ENCODE results near the gene NFIB.

NFIB gene

DNA sequence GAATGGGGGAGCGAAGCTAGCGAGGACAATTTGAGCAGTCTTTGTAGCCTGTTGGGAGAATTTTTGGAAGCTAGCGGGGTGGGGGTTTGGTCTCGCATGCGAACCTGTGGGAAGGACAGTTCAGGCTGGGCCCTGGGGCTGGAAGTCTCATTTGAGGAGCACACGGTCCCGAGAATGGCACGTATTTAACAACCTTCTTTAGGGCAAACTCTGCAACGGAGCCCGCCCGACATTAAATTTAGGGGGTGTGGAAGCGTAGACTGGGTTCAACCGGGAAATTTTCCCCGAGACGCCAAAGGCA, 35.2 kb upstream of the NFIB start:
- Histone ChIP-seq H3K36me3 (ENCODE audit: insufficient read depth, low read length) (no peaks in the 10 kb centered on the region), H2AFZ (ENCODE audit: low read length) (no peak overlapping the region), H3K9me3 (ENCODE audit: insufficient read depth, low read depth, low read length) (no peaks in the 10 kb centered on the region), H3F3A (ENCODE audit: low read depth) (no peaks in the 10 kb centered on the region), H4K20me1 (ENCODE audit: insufficient read depth, low read length, poor library complexity, severe bottlenecking) (no peaks in the 10 kb centered on the region), H3K4me3 (ENCODE audit: low read length, poor library complexity, severe bottlenecking) (no peak overlapping the region), H3K79me2 (ENCODE audit: insufficient read depth, low read length) (no peaks in the 10 kb centered on the region), H3K27me3 (ENCODE audit: insufficient read depth, low read length, poor library complexity, severe bottlenecking) (peaks cover 6% of the 10 kb centered on the region), H3K4me2 (ENCODE audit: low read depth, low read length, poor library complexity, severe bottlenecking) (no peak overlapping the region), H3K9me2 (replicated peaks; ENCODE audit: low read depth, low read length) (no peaks in the 10 kb centered on the region), H3K4me1 (ENCODE audit: insufficient read depth, low read length, poor library complexity, severe bottlenecking) (no peaks in the 10 kb centered on the region), H3K9ac (ENCODE audit: low read depth, low read length, poor library complexity, severe bottlenecking) (no peak overlapping the region)
- TF ChIP-seq, protein P1, sequence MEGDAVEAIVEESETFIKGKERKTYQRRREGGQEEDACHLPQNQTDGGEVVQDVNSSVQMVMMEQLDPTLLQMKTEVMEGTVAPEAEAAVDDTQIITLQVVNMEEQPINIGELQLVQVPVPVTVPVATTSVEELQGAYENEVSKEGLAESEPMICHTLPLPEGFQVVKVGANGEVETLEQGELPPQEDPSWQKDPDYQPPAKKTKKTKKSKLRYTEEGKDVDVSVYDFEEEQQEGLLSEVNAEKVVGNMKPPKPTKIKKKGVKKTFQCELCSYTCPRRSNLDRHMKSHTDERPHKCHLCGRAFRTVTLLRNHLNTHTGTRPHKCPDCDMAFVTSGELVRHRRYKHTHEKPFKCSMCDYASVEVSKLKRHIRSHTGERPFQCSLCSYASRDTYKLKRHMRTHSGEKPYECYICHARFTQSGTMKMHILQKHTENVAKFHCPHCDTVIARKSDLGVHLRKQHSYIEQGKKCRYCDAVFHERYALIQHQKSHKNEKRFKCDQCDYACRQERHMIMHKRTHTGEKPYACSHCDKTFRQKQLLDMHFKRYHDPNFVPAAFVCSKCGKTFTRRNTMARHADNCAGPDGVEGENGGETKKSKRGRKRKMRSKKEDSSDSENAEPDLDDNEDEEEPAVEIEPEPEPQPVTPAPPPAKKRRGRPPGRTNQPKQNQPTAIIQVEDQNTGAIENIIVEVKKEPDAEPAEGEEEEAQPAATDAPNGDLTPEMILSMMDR (conservative IDR thresholded peaks at IDR 0.05; ENCODE audit: low read length), result no peak
- no peak for TF ChIP-seq EZH2phosphoT487 (IDR thresholded peaks at IDR 0.05; ENCODE audit: borderline replicate concordance)

DNA sequence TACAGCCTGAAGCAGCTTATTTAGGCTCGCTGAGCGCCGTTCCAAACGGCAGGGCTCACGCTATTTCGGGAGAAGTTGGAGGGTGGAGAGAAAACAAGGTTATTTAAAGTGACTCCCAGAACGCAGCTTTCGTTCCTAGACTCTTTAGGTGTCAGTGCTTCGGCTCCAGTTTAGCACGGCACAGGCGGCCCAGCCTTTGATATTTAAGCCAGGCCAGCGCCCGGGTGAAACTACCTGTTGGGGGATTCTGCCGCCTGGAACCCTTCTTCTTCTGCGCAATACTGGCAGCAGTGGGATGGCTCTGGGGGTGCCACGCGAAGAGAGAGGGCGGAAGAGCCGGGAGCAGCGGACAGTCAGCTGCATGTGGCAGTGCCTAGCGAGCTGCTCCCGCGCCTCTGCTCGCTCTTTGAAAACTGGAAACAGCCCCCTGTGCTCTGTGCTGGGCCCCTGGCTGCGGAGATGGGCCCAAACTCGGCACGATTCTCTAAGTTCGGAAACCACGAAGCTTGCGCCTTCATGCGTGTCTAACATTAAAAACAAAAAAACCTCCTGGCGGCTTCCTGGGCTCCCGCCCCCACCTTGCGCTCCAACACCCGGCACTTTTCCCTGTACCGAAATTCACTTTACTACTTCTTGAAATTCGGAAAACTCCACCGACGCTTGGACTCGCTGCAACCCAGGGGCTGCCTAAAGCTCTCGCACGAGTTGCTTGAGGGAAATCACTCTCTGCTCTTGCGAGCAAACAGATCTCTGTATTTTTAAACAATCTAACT, 34.6 kb upstream of the NFIB start:
- Histone ChIP-seq H4K20me1 (ENCODE audit: insufficient read depth, low read length, poor library complexity, severe bottlenecking) (no peaks in the 10 kb centered on the region), H3K36me3 (ENCODE audit: insufficient read depth, low read length) (no peaks in the 10 kb centered on the region), H3K9me2 (replicated peaks; ENCODE audit: low read depth, low read length) (no peaks in the 10 kb centered on the region), H3K9ac (ENCODE audit: low read depth, low read length, poor library complexity, severe bottlenecking) (no peak overlapping the region), H3K9me3 (ENCODE audit: insufficient read depth, low read depth, low read length) (no peaks in the 10 kb centered on the region), H3F3A (ENCODE audit: low read depth) (no peaks in the 10 kb centered on the region), H3K79me2 (ENCODE audit: insufficient read depth, low read length) (no peaks in the 10 kb centered on the region), H3K4me1 (ENCODE audit: insufficient read depth, low read length, poor library complexity, severe bottlenecking) (no peaks in the 10 kb centered on the region), H3K4me2 (ENCODE audit: low read depth, low read length, poor library complexity, severe bottlenecking) (no peak overlapping the region), H3K27me3 (ENCODE audit: insufficient read depth, low read length, poor library complexity, severe bottlenecking) (peaks cover 11% of the 10 kb centered on the region), H3K4me3 (ENCODE audit: low read length, poor library complexity, severe bottlenecking) (no peak overlapping the region), H2AFZ (ENCODE audit: low read length) (no peak overlapping the region)
- TF ChIP-seq, protein P1 (conservative IDR thresholded peaks at IDR 0.05; ENCODE audit: low read length), result no peak
- TF ChIP-seq EZH2phosphoT487 (IDR thresholded peaks at IDR 0.05; ENCODE audit: borderline replicate concordance), result no peak

DNA sequence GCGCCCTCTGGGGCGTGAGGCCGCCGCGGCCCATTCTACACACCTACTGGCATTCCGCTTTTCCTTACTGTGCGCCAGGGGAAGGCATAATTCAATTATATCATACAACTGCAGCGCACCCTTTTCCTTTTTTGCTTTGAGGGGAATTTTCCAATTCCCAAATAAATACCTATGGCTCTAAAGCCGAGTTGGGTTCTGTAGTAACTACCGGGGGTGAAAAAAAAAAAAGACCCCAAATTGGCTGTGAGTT, 34.1 kb upstream of the NFIB start:
- peaks cover 17% of the 10 kb centered on the region for H3K27me3 ChIP-seq (ENCODE audit: insufficient read depth, low read length, poor library complexity, severe bottlenecking)

More for the DNA sequence above, 34.1 kb upstream of the NFIB start:
- no peak for TF ChIP-seq EZH2phosphoT487 (IDR thresholded peaks at IDR 0.05; ENCODE audit: borderline replicate concordance)
- TF ChIP-seq, protein P1 (conservative IDR thresholded peaks at IDR 0.05; ENCODE audit: low read length), result no peak
- Histone ChIP-seq H3K4me2 (ENCODE audit: low read depth, low read length, poor library complexity, severe bottlenecking) (no peak overlapping the region), H3K9me2 (replicated peaks; ENCODE audit: low read depth, low read length) (no peaks in the 10 kb centered on the region), H3K4me3 (ENCODE audit: low read length, poor library complexity, severe bottlenecking) (no peak overlapping the region), H3F3A (ENCODE audit: low read depth) (no peaks in the 10 kb centered on the region), H2AFZ (ENCODE audit: low read length) (no peak overlapping the region), H3K4me1 (ENCODE audit: insufficient read depth, low read length, poor library complexity, severe bottlenecking) (no peaks in the 10 kb centered on the region), H3K9me3 (ENCODE audit: insufficient read depth, low read depth, low read length) (no peaks in the 10 kb centered on the region), H4K20me1 (ENCODE audit: insufficient read depth, low read length, poor library complexity, severe bottlenecking) (no peaks in the 10 kb centered on the region), H3K79me2 (ENCODE audit: insufficient read depth, low read length) (no peaks in the 10 kb centered on the region), H3K9ac (ENCODE audit: low read depth, low read length, poor library complexity, severe bottlenecking) (no peak overlapping the region), H3K36me3 (ENCODE audit: insufficient read depth, low read length) (no peaks in the 10 kb centered on the region)
